Measurements from ENCODE around the gene RSAD2.
"Not testable (repeated sequence)": the region's sequence is repeated elsewhere in the genome, so short reads cannot be mapped to it uniquely, and the experiment has no call there.

The RSAD2 gene

DNA sequence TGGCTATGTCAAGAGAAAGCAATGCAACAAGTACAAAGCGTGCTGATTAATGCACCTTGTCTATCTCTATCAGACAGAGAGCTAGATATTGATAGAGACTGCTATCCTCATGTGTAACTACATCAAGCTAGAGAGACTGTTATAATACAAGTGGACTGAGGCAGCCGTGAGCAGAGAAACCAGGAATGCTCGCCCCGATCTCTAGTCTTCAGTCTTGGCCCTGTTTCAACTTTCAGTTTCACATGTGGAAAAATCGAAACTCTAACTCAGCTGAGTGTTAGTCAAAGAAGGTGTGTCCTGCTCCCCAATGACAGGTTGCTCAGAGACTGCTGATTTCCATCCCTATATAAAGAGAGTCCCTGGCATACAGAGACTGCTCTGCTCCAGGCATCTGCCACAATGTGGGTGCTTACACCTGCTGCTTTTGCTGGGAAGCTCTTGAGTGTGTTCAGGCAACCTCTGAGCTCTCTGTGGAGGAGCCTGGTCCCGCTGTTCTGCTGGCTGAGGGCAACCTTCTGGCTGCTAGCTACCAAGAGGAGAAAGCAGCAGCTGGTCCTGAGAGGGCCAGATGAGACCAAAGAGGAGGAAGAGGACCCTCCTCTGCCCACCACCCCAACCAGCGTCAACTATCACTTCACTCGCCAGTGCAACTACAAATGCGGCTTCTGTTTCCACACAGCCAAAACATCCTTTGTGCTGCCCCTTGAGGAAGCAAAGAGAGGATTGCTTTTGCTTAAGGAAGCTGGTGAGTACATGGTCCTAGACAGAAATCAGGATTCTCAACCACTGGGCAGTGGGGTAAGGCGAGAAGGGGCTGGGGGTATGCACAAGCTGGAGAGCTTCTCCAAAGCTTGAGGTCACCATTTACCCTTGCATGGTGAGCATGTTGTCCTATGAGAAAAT lies at the start of gene RSAD2:
Gene RSAD2 (plus strand): TSS at position 376 of the 903 bp plus-strand sequence. CDS start 24 bp downstream, at position 400.
- peak in 18 of 42 donors; percentile 4 to 60 (median 20) for DNase-seq
- intact Hi-C loops (cut with DNase I): no loop called here

GRCh38 chr2:6828299-6828584 lies 49.3 kb upstream of the RSAD2 start:
- intact Hi-C loops (cut with DNase I): no loop called here
- DNase-seq: no peak

DNA sequence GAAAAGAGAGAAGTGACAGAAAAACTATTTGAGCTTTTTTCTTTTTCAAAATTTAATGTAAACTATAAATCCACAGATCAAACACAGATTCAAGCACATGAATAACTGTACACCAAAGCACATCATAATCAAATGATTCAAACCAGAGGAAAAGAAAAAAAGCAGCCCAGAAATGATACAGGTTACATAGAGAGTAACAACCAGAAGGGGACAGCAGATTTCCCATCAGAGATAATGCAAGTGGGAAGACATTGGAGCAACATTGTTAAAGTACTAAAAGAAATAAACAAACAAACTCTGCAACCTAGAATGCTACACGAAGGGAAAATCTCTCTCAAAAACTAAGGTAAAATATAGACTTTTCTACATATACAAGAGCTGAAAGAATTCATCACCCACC lies 46.3 kb upstream of the RSAD2 start:
- intact Hi-C loops (cut with DNase I): no loop called here
- DNase-seq: no peak

GRCh38 chr2:6832596-6833299 lies 44.8 kb upstream of the RSAD2 start:
- intact Hi-C loops (cut with DNase I): no loop called here
- DNase-seq: peak in 4 of 42 donors; percentile 10 to 52 (median 14)

- intact Hi-C loops (cut with DNase I): no loop called here
- no peak for DNase-seq
Observed at GRCh38 chr2:6833300-6833604, 44.3 kb upstream of the RSAD2 start.

GRCh38 chr2:6834163-6834562 lies 43.4 kb upstream of the RSAD2 start:
- intact Hi-C loops (cut with DNase I): no loop called here
- DNase-seq: no peak

GRCh38 chr2:6835467-6835866 lies 42.1 kb upstream of the RSAD2 start:
- intact Hi-C loops (cut with DNase I): no loop called here
- no peak for DNase-seq

DNA sequence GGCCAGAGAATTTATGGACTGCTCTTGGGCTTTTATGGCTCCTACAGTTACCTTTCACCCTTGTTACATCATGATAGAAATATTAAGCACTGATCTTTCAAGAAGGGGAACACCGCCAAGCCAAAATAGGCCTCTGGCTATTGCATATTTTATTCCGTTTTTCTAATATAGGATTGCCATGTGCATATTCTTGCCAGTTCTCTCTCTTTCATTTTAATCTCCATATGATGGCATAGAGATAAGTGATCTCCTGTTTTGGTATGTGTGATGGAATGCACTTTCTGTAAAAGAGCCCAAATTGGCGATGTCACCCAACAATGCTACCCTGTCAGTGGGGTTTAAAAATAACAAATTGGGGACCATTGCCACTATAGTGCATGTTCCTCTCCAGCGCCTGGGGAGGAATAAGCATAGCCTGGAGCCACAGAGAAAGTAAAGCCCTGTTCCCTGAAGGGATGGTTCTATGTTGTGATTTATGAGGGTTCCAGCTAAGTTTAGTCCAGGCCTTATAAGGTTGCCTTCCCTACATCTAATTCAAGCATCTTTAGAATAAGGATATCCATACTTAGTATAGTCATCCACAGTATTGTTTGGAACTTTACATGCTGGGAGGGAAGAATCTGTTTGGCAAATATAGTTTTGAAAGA lies 38.8 kb upstream of the RSAD2 start:
- intact Hi-C loops (cut with DNase I): no loop called here
- DNase-seq: no peak

DNA sequence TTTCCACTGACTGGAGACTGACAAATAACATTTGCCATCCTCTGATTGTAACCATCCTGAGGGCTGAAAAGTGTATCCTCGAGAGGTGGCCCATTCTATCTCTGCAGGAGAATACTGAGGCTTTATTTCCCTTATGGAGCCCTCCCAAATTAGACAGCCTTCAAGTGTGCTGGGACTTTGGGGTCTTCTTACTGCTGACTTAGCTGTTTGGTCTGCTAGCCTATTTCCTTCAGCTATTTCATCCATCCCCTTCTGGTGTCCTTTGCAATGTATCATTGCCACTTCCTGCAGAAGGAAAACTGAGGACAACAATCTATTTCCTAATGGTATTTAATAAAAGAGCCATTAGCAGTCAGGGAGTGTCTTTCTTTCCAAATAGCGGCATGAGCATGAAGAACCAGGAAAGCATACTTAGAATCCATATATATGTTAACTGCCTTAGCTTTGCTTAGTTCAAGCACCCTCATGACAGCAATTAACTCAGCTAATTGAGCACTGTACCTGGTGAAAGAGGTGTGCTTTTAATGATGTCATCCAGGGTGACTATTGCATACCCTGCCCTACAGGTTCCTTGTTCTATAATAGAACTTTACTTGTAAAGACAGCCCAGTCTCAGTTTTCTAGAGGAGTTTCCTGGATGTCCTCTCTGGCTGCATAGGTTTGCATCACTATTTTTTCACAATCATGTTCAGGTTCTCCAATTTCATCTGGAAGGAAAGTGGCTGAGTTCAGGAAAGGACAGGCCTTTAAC lies 35.9 kb upstream of the RSAD2 start:
- no peak for DNase-seq
- intact Hi-C loops (cut with DNase I): no loop called here

DNA sequence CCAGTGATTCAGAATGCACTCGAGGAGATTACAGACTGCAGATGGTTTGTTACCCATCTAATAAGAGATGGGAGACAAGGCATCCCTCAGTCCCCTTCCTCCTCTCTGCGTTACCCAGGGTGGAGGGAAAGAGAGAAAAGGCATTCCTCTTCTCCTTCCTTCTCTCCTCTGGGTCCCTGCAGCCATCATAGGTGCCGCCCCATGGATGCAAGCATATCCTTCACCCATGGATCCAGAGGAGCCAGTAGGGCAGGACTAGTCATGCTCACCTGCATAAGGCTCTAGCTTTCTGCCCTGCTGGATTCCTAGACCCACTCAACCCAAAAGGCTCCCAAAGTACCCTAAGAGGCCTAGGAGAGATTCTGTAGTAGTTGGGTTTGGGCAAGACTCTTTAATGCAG lies 32.3 kb upstream of the RSAD2 start:
- intact Hi-C loops (cut with DNase I): no loop called here
- DNase-seq: no peak

DNA sequence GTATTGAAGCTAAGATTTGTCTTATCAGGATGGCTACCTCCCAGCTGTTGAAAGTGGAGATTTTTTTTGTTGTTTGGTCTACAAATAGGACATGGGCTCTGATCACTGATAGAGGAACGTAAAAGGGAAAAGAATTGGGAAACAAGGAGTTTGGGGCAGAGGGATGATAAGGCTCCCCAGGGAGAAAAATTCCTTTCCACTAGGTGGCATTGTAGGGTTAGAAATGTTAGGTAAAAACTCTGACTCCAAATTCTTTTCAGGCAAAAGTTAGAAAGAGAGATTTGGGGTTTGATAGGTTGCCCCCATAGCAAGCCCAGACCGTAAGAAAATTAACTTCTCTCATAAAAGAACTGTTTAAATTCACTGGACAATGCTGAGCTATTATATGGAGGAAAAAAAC lies 31.7 kb upstream of the RSAD2 start:
- DNase-seq: no peak
- intact Hi-C loops (cut with DNase I): no loop called here

GRCh38 chr2:6846540-6846939 lies 31.0 kb upstream of the RSAD2 start:
- DNase-seq: no peak
- intact Hi-C loops (cut with DNase I): no loop called here

GRCh38 chr2:6846967-6847681 lies 30.5 kb upstream of the RSAD2 start:
- intact Hi-C loops (cut with DNase I): no loop called here
- no peak for DNase-seq

DNA sequence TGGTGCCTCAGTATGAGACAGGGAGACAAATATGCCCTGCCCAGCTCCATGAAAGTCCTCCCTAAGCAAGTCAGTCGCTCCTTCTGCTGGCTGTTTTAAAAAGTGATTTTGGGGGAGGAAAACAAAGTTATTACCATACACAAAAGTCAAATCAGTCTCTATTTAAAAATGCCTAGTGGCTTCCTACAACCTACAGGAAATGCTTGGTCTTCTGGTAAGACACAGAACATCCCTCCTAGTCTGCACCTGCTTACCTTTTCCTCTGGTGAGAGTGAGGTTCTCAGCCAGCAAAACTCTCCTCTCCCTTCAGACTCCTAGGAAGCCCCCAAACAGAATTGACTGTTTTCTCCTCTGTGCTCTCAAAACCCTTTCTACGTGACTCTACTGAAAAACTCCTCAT lies 25.4 kb upstream of the RSAD2 start:
- no peak for DNase-seq
- intact Hi-C loops (cut with DNase I): no loop called here

DNA sequence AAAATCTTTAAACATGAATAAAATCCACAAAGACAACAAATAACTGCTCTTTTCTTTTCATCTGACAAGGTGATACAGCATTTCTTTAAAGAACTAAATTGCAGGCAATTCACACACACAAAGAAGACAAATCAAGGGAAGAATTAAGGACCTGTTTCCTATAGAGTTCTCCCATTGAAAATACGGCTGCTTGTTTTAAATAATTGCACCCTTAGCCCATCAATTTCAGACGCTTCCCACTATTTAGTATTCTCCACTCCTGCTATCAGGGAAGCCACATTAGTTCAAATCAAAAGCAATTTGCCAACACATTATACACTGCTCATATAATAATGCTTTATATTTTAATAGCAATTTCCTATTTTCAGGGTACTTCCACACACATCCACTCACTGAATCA lies 23.2 kb upstream of the RSAD2 start:
- no peak for DNase-seq
- intact Hi-C loops (cut with DNase I): no loop called here

DNA sequence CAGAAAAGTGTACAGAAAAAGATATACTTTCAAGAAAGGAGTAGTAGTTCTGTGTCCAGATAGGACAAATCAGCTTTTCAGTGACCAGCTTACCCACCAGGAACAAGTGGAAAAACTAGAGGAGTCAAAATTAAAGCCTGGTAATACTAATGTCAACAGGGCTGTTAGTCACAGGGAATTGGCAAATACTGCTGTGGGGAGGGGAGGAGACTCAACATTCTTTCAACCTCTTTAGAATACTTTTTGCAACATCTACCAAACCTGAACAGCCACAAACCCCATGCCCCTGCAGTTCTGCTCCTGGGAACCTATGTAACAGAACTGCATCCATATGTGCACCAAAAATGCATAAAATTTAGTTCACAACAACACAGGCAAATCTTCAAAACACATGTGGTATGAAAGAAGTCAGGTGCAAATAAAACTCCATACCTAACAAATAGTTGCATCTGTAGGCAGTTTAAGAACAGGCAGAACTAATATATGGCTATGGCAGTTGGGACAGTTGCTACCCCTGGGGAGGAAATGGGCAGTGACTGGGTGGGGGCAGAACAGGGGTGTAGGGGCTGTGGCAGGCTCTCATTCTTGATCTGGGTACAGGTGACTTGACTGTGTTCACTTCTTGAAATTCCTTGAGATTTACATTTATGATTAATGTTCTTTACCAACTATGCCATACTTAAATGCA lies 21.6 kb upstream of the RSAD2 start:
- intact Hi-C loops (cut with DNase I): no loop called here

DNA sequence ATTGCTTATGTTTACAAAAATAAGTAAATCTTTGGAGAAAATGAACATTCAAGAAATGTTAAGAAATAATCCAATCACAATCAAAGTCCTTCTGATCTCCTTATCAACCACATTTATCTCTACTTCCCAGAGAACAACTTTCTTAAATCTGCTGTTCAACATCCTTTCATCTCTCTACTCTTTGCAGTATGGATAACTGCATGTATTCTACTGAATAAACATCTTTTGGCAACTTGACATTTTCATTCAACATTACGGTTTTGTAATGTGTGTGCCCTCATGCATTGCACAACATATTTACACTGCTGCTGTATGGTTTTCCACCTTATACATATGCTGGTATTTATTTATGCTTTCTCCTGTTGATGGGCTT lies 21.0 kb upstream of the RSAD2 start:
- intact Hi-C loops (cut with DNase I): no loop called here
- no peak for DNase-seq

More for the DNA sequence above, 21.6 kb upstream of the RSAD2 start:
- no peak for DNase-seq

DNA sequence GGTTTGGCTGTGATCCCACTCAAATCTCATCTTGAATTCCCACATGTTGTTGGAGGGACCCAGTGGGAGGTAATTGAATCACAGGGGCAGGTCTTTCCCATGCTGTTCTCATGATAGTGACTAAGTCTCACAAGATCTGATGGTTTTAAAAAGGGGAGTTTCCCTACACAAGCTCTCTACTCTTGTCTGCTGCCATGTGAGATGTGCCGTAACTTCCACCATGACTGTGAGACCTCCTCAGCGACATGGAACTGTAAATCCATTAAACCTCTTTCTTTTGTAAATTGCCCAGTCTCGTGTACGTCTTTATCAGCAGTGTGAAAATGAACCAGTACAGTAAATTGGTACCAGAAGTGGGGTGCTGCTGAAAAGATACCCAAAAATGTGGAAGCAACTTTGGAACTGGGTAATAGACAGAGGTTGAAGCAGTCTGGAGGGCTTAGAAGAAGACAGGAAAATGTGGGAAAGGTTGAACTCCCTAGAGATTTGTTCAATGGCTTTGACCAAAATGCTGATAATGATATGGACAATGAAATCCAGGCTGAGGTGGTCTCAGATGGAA lies 19.0 kb upstream of the RSAD2 start:
- intact Hi-C loops (cut with DNase I); DNase-seq: not testable (repeated sequence)
